ENCODE results near the gene CACNA1E.
A peak's percentile ranks its signal among the peaks of the same experiment; 100 is the strongest.

Gene CACNA1E

DNA sequence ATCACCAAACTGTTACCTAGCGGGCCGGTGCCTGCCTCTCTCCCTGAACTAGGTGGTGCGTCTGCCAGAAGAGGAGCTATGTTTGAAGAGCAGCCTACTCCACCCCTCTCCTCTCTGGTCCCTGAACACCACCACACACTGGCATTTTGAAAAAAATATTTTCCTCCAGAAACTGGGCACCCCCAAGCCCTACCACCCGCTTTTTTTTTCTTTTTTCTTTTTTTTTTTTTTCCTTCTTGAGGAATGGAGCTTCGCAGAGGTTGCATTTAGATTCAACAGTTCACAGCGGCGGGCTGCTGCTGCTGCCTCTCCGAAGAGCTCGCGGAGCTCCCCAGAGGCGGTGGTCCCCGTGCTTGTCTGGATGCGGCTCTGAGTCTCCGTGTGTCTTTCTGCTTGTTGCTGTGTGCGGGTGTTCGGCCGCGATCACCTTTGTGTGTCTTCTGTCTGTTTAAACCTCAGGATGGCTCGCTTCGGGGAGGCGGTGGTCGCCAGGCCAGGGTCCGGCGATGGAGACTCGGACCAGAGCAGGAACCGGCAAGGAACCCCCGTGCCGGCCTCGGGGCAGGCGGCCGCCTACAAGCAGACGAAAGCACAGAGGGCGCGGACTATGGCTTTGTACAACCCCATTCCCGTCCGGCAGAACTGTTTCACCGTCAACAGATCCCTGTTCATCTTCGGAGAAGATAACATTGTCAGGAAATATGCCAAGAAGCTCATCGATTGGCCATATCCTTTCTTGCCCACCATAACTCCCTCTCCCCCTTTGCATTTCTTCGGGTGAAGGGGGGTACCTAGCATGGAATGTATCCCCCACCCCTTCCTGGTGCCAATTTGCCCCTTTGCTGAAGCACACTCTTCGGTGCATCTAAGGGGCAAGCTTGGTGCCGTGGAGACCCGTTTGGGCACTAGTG, at the start of gene CACNA1E:
TSS of gene CACNA1E (plus strand) at position 233 of the 911 bp plus-strand sequence. CDS start at position 461, 228 bp downstream.
- no peak for DNase-seq

DNA sequence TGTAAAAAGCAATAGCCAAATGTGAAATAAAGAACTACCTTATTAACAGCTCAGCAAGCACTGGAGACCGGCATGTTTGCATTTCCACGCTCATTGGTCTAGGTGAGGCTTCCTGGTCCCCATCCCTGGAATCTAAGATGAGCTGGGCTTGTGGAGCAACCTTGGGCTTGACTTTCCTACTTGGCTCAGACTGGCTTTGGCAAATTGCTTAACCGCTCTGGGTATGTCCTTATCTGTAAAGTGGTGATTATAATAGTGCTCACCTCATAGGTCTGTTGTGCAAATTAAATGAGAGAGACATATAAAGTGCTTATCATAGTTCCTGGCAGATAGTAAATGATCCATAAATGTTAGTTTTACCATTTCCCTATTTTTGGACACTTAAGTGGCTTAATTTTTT, 49.4 kb upstream of the CACNA1E start:
- no peak for DNase-seq

DNA sequence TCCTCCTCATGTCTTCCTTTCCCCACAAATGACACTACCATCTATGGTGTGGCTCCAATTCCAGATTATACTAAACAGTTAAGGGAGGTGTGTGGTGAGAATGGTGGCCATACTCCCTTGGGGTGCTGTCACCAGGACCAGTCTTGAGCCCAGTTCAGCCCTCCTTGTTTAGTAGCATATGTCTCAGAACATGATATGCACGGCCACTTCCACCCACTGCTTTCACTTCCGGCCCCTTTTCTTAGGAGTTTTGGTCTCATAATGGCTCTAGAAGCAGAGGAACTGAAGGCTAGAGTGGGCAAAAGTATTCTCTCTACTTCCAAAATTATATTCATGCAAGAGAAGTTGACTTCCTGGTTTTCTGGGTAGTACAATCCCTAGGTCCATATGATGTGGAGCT, 45.3 kb upstream of the CACNA1E start:
- DNase-seq, result no peak

DNA sequence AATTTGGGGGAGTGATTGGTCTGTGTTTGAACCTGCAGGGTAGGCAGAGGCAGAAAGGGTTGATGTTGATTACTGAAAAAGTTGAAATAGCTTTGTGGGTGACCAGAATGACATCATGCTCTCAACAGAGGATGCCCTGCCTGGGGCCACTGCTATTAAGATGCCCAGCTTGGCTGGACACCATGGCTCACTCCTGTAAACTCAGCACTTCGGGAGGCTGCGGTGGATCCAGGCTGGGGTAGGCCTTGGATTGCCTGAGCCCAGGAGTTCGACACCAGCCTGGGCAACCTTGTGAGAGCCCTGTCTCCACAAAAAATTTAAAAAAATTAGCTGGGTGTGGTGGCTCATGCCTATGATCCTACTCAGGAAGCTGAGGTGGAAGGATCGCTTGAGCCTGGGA, 42.8 kb upstream of the CACNA1E start:
- DNase-seq, result no peak

DNA sequence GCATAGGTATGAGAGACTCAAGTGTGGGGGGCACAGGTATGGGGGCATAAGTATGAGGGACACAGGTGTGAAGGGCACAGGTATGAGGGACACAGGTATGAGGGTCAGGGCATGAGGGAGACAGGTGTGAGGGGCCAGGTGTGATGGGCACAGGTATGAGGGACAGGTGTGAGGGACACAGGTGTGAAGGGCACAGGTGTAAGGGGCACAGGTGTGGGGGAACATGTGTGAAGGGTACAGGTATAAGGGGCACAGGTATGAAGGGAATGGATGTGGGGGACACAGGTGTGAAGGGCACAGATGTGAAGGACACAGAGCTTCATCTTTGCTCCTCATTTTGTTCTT, 41.2 kb upstream of the CACNA1E start:
- DNase-seq, result no peak

DNA sequence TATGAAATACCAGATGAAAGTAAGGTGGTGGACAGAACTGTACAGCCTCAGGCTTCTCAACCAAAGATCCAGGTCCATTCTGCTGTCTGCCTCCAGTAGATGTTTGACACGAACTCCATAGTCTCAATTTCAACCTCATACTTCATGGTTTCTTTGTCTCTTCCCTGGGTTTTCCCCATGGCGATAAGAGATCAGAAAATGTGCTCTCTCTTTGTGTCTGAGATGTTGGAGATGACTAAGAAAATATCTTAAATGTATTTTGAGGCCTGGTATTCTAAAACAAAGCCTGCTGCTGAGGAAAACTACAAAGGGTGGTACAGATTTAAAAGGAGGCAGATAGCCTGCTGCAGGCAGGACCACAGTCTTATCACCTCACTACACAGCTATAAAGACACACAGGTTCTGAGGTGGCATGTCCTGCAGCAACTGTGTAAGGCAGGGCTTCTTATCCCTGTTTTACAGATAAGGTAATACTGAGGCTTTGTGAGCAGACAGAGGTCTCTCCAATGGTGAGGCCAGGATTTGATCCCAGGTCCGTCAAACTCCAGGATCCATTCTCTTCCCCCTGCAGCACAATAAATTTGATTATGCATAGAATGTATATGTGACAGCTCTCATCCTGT, 40.0 kb upstream of the CACNA1E start:
- DNase-seq, result no peak

DNA sequence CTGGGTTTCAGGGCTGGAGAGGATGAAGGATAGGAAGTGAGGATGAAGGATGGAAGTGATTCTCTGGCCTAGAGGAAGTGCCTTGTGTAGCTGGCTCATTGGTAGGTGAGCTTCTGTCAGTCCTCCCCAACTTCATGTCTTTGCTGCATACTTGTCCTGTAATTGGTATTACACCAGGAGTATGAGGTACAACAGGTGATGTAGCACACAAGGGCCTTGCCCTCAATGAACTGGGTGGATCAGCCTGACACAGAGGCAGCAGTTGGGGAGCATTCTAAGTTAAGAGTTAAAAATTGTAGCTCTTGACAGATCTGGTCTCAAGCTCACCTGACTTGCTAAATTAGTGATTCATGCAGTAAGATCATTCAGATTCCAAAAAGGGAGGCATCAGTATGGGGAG, 37.9 kb upstream of the CACNA1E start:
- no peak for DNase-seq

DNA sequence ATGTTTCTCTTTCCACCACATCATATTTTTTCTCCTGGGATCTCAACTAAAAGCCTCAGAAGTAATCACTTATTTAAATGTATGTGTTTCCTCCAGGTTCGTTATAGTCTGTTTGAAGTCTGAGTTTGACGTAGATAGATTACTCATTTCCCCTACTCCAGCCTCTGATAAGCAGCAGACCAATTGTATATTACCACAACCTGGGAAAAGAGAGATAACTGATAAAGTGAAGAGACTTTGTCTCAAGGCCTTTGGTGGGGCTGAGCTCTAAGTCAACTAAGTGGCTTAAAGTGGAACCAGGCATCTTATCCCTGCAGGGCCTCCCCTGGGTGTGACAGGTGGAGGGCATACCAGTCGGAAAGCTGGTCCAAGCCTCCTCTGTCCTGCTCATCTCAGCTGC, 34.9 kb upstream of the CACNA1E start:
- DNase-seq, result no peak

DNA sequence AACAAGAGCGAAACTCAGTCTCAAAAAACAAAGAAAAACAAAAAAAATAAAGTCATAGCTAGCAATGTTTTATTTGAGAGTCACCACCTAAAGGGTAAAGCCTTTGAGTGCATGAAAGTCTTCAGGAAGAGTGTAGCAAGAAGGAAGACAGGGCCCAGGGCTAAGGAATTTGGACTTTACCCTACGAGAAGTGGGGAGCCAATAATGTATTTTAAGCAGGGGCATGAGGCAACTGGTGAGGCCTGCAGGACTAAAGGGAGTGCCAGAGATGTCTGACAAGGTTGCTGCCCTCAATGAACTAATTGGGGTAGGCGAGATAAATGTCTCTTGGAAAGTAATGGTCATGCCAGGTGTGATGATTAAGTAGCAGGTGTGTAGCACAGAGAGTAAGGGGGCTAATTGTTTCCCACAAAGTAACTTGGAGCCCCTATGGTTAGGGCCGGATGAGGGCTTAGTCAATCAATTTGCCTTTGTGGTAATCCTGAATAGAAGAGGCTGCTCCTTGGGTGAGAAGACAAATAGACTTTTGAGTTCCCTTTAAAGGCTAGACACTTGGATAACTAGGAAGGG, 31.6 kb upstream of the CACNA1E start:
- no peak for DNase-seq

DNA sequence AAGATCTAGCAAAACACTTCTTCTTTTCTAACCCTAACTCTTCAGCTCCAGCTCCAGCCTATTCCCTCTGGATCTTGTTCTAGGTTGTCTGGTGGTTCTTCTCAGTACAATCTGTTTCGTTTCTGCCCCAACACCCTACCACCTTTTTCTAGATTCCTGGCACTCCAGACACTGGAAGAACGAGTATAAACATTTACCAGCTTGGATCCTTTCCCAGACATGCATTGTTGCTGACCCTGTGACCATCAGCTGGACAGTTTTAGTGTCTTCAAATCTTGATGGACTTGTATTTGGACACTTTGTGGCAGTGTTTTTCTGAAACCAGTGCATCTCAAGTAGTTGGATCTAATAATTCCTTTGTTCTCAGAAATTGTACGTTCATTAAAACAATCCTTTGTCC, 30.6 kb upstream of the CACNA1E start:
- no peak for DNase-seq

DNA sequence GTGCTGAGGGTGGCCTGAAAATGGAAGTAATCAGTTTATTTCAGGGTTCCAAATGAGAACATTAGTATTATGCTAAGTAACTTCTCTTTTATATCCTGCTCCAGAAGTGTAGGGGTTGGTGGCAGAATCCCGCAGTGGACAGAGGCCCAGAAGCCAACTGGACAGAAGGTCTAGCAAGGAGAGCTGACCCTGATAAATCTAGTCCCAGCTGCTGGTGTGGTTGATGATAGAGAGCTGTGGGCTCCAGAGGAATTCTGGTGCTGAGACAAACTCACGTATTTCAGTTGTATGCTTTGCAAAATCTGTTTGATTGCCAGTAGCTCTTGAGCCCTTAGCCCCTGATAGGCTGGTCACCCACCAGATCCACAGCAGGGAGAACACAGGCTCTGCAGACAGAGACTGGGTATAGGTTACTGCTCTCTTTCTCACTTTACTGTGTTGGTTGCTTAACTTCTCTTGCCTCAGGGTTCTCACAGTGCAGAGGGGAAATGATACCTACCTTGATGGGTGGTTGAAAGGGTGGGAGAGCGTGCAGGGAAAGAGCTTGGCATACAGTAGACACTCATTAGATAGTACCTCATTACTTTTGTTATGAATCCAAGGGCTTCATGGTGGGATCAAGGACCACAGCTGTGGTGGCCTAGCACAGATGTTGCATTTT, 29.6 kb upstream of the CACNA1E start:
- DNase-seq, result no peak

DNA sequence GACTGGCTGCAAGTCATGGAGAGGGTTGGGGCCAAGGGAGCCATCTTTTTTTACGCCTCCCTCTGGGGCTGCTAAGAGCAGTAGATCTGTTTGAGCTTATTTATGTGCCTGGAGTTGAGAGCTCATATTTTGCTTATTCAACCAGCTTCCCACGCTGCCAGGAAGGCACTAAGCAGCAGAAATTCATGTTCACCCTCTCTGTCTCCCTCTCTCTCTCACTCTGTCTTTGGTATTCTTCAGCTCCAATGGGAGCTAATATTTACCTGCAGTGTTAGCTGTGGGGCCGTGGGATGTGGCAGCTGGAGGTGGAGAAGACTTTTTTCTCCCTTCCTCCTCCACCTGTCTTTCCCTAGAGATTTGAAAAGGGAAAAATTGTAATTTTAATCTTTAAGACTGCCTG, 26.8 kb upstream of the CACNA1E start:
- DNase-seq, result no peak

DNA sequence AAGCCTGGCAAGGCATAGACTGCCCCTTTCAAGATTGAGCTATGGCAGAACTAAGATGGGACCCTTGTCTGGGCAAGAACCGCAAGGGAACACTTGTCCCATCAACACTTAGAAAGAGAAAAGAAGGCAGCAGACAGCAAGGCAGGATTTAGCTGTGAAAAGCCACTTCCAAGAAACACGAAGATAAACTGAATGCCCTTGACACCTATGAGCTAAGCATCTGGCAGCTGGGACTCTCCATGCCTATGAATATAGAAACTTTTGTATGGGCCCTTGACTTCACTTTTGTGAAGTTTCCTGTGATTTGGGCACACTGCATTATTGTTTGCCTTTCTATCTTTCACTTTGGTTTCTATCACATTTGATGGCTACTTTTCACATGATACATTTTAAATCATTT, 24.9 kb upstream of the CACNA1E start:
- DNase-seq, result no peak

DNA sequence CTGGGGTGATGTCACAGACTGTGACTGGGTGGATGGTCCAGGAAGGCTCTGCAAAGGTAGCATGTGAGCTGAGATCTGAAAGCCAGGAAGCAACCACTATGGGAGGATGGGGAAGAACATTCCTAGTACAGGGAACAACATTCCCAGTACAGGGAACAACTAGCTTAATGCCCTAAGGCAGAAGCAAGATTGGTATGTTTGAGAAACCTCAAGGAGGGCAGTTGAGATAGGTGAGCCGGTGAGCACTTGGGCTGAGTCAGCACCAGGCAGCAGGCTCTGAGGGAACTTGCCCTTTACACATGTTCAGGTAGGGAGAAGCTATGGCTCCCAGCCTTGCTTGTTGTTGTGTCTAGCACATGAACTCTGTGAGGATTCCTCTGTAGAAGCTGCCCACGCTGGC, 24.2 kb upstream of the CACNA1E start:
- no peak for DNase-seq

DNA sequence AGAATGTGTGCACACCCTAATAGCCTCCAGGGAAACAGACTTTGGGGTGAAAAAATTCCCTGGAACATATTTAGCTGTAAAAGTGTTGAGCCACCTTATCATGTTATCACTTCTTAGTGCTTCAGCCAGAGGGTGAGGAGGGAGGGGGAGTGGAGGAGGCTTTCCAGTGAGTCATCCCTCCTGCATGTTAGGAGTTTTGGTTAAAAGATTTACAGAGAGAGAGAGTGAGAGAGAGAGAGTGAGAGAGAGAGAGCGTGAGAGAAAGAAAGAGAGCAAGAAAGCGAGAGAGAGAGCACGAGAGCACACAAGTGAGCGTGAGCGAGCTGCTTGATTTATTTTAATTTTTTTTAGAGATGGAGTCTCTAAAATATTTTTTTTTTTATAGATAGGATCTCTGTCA, 13.5 kb upstream of the CACNA1E start:
- DNase-seq, result no peak

DNA sequence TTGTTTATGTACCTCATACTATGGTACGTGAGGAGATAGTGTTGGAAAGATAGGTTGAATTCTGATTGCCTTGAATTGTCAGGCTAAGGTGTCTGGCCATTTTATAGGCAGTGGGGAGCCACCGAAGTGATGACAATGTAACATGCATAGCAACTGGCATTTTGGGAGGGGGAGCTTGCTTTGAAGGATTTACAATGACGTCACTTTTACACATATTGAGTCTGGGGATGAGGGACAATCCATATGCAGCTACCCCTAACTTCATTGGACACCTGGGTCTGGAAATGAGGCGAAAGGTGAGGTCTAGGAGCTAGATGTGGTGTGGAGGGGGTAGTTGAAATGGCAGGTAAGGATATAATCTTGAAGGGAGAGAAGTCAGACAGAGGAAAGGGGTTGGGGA, 7.7 kb upstream of the CACNA1E start:
- DNase-seq, result no peak

DNA sequence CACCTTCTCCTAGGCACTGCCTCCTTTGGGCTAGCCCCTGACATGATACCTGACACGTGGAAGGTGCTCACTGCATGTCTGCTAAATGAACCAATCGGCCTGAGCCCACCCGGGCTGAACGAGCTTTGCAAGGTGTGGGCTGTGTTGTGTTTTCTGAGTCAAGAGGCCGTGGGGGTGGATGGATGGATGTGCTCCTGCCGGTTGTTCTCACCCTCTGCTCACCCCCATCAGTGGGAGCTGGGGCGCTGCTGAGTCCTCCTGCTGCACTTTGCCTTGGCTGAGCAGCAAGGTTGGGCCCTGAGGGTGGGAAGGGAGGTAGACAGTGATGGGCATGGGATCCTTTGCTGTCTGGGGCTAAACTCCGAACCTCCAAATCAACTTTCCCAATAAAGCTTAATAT, 6.7 kb upstream of the CACNA1E start:
- no peak for DNase-seq

DNA sequence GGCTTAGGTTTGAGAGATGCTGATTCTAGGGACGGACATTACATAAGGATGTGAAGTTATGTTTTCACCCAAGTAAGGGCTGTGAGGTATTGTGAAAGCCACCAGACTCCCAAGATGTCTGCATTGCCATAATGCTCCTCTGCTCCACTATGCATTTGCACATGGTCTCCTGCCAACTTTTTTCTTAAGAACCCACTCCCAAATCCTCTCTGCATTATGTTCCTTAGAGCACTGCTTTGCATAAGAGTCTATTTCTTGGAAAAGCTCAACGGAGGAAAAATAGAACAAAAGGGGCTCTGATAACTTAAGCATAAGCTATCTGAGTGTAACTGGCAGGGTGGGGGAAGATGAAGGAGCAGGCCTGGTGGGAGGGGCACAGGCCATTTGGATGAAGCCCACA, 5.0 kb upstream of the CACNA1E start:
- no peak for DNase-seq

DNA sequence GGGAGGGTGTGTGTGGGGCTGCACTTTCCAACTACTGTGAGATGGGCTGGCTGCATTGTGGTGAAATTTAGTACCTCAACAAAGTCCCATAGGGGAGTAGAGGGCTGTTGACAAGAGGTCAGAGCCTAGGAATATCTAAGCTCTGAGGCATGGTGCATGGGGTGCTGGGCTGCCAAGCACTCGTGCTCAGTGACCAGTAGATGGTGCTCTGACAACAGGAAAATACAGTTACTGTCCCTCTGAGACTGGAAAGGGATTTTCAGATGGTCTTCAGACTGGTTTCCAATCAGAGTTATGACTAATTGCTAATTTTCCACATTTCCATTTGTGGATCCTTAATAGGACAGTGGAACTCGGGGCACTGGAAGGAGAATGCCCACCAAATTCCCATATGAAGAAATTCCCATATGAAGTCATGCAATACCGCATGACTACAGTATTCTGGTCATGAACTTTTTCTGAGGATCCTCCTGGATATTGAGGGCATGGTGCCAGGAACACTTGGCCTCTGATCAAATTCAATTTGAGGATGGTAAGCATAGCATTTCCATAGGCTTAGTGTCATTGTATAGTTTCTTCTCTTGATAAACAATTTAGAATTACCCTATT, 4.1 kb upstream of the CACNA1E start:
- DNase-seq, result peak; percentile 70

DNA sequence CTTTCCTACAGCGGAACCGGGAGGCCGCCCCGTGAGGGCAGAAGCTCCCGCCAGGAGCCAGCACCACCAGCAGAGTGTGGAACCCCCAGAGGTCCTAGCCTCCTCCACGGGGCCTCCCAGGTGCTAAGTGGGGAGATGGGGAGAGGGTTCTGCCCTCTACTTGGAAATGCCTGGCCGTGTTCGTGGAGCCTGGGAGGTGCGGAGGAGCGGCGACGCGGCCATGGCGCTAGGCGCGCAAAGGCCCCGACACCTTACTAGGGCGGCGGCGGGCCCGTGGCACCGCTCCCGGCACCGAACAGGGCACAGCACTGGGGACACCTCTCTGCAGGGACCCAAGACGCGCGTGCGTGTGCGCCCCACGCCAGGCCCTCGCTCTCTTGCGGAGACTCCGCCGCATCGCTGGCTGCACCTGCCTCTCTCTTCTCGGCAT, 1.3 kb upstream of the CACNA1E start:
- DNase-seq, result no peak

DNA sequence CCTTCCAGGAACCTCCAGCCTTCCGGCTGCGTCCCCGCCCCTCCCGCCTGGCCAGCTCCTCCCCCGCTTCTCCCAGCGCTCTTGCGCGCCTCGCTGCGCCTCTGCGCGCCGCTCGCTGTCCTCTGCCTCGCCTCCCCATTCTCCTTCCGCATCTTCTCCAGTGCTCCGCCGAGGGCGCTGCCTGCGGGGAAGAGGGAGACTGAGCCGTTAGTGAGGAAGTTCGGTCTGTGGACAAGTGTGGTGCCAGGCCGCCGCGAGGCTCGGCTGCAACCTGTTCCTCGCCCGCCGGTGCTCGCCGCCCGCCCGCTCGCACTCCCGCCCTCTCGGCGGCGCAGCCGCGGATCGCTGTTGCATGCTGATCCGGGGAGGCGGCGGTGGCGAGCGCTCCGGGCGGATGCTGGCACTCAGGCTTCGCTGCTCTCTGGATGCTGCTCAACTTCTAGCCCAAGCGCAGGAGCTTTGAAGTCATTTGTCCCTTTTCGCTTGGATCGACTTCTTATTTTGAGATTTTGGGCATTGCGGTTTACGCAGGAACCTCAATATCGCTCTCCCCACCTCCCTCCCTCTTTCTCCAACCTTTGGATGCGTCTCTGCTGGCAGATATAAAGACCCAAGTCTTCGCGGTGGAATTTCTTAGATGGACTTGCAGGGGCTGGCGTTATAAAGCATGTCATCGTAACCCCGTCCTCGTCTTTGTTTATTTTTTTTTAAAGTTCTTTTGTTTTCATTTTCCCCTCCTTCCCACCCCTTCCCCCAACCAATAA, 614 bp upstream of the CACNA1E start:
- no peak for DNase-seq

DNA sequence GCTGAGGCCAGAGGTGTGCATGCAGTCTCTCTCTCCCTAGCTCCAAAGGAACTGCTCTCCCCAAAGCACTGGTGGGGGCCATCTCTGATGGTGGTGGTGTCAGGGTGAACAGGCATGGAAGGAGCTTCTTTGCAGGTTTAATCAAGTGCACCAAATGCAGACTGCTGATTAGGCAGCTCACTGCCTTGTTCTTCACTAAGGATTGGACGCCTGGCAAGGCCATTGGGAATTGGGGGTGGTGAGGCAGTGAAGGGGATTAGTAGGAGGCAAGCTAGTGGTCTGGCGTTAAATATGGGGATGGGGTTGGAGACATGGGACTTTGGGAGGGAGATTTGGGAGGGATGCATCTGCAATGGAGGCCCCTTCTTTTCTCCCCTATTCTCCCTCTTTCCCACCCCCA, 1.5 kb downstream of the CACNA1E start:
- no peak for DNase-seq
